Uterus (tissue), 4 donors: ENCODE measurements around the gene ANXA9. TPM values are rescaled to one million over a fixed set of nuclear protein-coding genes. Genes with fewer than 3 reads are reported as not detected.

ENCODE experiments used
- DNase-seq, 2 donors: peaks; one replicate each; pipeline ENCODE4 v3.0.0-alpha.2; 2019 to 2020
- H3K27ac ChIP-seq, 2 donors: fragments of 200-600 bp; sonication (generic); 1 replicate in 1 of 2; 2 replicates in 1 of 2; pipeline ENCODE4 v1.5.1; 2016 to 2018
- H3K27me3 ChIP-seq, 2 donors: fragments of 200-600 bp; sonication (generic); one replicate each; pipeline ENCODE4 v1.5.1; 2018 to 2019; ENCODE audit warnings: control low read depth in 1 of 2
- H3K36me3 ChIP-seq, 2 donors: fragments of 200-600 bp; sonication (generic); one replicate each; pipeline ENCODE4 v1.5.1; 2019; ENCODE audit warnings: control low read depth in 1 of 2
- H3K4me1 ChIP-seq, 2 donors: fragments of 200-600 bp; sonication (generic); one replicate each; pipeline ENCODE4 v1.5.1; 2018 to 2019; ENCODE audit warnings: control low read depth in 1 of 2
- H3K4me3 ChIP-seq, 2 donors: fragments of 200-600 bp; sonication (generic); 1 replicate in 1 of 2; 2 replicates in 1 of 2; pipeline ENCODE4 v1.5.1; 2018 to 2019; ENCODE audit warnings: mild to moderate bottlenecking in 1 of 2
- H3K9me3 ChIP-seq, 2 donors: fragments of 200-600 bp; sonication (generic); one replicate each; pipeline ENCODE4 v1.5.1; 2019; ENCODE audit warnings: control low read depth in 1 of 2
- POLR2A ChIP-seq, 2 donors: fragments of 450-650 bp; IDR thresholded peaks; one replicate each; pipeline ENCODE4 v1.6.1; 2016; ENCODE audit warnings: antibody characterized with exemption in 2 of 2, mild to moderate bottlenecking in 1 of 2, moderate library complexity in 1 of 2
- intact Hi-C: fragments of 100-400 bp; cut with DNase I; formaldehyde crosslinking; loops from one replicate; pipeline ENCODE4 v1.15.1; 2023; ENCODE audit warnings: low total_unique reads
- total RNA-seq, 4 donors: library from RNA; depleted of rRNA in 3 of 4; stranded (reverse); fragments of >200 nt in 3 of 4; gene quantifications; one replicate each; pipeline versions ENCODE4 v1.1.0 to v1.2.4, GENCODE V29; 2014 to 2023
- TF ChIP-seq, protein P1 (sequence below), 4 experiments: fragments of 200-600 bp in 2 of 4; fragments of 450-650 bp in 2 of 4; sonication (generic) in 2 of 4; IDR thresholded peaks; one replicate each; pipeline ENCODE4 v1.5.1; 2016 to 2019; ENCODE audit warnings: antibody characterized with exemption in 4 of 4, mild to moderate bottlenecking in 2 of 4, moderate library complexity in 1 of 4
- donor health status: DM: yes; HTN: yes; CAD: no.

The ANXA9 gene
- total RNA-seq, 4 donors from 2014 or later, result 2.3 to 54.3 (median 6.2) TPM

DNA sequence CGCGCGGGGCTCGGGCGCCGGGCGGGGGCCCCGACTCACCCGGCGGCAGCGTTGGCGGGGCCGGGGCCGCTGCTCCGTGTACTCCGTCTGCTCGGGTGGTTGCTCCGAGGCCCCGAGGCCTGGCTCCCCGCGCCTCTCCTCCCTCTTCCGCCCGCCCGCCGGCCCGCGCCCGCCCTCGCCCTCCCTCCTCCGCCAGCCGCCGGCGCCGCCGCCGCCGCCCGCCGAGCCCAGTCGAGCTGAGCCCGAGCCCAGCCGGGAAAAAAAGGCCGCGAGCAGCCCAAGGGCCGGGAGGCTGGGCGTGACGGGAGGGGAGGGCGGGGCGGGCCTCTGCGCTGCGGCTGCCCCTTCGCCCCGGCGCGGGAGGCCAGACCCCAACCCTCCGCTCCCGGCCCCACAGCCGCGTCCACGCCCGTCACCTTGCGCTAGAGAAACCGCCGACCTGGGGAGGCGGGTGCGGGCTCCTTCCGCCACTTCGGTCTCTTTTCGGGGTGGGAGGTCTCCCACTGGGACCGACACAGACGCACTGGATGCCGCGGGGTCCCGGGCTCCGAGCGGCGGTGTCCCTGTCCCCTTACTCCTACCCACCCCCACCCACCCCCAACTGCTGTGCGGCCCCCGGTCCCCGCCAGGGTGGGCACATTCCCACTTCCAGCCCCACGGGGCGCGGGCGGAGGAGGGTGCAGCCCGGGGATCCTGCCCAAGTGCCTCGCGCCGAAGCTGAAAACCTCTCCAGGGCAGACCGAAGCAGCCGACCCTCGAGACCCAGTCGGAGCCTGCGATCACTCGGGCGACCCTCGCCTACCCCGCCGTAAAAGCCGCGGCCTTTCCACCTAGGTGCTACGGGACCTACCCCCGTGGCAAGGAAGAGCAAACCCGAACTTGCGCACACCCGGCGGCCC, 7.3 kb upstream of the ANXA9 start, which contains the start of gene CERS2:
TSS of gene CERS2 (minus strand) at position 256 of the 899 bp plus-strand sequence. CDS start 5,745 bp downstream, outside the sequence.
- no peaks in the 10 kb centered on the region for H3K36me3 ChIP-seq
- H3K27ac ChIP-seq, result peak within 1 kb of the TSS; percentile 97
- DNase-seq, result peak; percentile 80 to 84
- H3K4me3 ChIP-seq, result peak within 1 kb of the TSS; percentile 71 to 94
- peak in 1 of 2 donors; percentile 64 for TF ChIP-seq POLR2A (IDR thresholded peaks at IDR 0.05)
- TF ChIP-seq, protein P1, sequence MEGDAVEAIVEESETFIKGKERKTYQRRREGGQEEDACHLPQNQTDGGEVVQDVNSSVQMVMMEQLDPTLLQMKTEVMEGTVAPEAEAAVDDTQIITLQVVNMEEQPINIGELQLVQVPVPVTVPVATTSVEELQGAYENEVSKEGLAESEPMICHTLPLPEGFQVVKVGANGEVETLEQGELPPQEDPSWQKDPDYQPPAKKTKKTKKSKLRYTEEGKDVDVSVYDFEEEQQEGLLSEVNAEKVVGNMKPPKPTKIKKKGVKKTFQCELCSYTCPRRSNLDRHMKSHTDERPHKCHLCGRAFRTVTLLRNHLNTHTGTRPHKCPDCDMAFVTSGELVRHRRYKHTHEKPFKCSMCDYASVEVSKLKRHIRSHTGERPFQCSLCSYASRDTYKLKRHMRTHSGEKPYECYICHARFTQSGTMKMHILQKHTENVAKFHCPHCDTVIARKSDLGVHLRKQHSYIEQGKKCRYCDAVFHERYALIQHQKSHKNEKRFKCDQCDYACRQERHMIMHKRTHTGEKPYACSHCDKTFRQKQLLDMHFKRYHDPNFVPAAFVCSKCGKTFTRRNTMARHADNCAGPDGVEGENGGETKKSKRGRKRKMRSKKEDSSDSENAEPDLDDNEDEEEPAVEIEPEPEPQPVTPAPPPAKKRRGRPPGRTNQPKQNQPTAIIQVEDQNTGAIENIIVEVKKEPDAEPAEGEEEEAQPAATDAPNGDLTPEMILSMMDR (IDR thresholded peaks at IDR 0.05), result no peak
- H3K4me1 ChIP-seq, result peaks cover 8 to 33% of the 10 kb centered on the region in 2 donors
- intact Hi-C loops, result no loop called here
- H3K9me3 ChIP-seq, result no peaks in the 10 kb centered on the region
- no peaks in the 10 kb centered on the region for H3K27me3 ChIP-seq

DNA sequence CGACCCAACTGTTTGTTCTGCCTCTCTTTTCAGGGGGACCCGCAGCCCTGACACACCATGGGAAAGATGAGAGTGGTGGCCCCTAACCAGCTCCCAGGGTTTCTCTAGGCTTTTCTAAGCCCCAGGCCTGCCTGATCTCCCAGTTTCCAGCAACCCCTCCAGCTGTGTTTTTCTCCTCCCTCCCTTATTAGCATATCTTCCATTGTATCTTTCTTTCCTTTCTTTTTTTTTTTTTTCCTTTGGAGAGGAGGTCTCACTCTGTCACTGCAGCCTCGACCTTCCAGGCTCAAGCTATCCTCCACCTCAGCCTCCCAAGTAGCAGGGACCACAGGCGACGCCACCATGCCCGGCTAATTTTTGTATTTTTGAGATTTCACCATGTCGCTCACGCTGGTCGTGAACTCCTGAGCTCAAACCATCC, 5.7 kb upstream of the ANXA9 start:
- no peak for DNase-seq
- no peak for TF ChIP-seq POLR2A (IDR thresholded peaks at IDR 0.05)
- TF ChIP-seq, protein P1 (IDR thresholded peaks at IDR 0.05), result no peak
- intact Hi-C loops, result no loop called here
- H3K9me3 ChIP-seq, result no peaks in the 10 kb centered on the region
- no peaks in the 10 kb centered on the region for H3K27me3 ChIP-seq
- H3K4me1 ChIP-seq, result peaks cover 8 to 25% of the 10 kb centered on the region in 2 donors
- no peak overlapping the region for H3K4me3 ChIP-seq
- H3K27ac ChIP-seq, result no peak overlapping the region
- H3K36me3 ChIP-seq, result no peaks in the 10 kb centered on the region

DNA sequence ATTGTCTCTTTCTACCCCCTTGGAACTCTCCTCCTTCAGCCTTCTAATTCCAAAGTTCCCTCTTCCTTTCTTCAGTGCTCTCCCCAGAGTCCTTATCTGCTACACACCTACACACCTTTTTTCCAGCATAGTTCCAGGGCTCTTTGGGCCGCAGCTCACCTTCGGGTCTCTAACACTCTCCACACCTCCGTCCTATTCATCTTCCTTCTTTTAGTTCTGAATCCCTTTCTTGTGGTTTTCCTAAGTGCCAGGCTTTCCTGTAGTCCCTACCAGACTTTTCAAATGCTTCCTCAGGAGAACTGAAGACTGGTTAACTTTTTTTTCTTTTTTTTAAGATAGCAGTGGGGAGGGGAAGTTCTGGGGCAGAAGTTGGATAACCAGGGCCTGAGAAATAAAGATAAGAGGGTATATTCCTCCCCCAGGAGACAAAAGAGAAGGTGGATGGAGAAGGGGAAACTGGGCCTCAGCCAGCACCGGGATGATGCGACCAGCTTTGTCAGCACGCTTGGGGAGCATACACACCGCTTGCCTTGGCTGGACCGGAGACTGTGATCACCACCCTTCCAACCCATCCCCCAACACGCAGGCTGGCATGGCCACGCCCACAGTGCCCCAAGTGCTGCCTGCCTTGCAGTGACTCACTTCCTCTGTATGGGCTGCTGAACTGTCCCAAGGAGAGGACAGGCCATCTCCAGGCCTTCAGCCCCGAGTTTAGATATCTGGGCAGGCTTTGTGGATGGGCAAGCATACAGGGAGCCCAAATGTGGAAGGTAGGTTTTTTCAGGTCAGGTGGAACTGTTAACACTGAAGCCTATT, 5.0 kb upstream of the ANXA9 start:
- intact Hi-C loops, result no loop called here
- no peaks in the 10 kb centered on the region for H3K9me3 ChIP-seq
- no peaks in the 10 kb centered on the region for H3K27me3 ChIP-seq
- peaks cover 8 to 23% of the 10 kb centered on the region in 2 donors for H3K4me1 ChIP-seq
- H3K36me3 ChIP-seq, result no peaks in the 10 kb centered on the region
- H3K27ac ChIP-seq, result peak overlapping the region; percentile 34 to 56
- DNase-seq, result peak; percentile 58 to 68
- TF ChIP-seq POLR2A (IDR thresholded peaks at IDR 0.05), result peak in 1 of 2 donors; percentile 17
- TF ChIP-seq, protein P1 (IDR thresholded peaks at IDR 0.05), result no peak
- H3K4me3 ChIP-seq, result no peak overlapping the region

DNA sequence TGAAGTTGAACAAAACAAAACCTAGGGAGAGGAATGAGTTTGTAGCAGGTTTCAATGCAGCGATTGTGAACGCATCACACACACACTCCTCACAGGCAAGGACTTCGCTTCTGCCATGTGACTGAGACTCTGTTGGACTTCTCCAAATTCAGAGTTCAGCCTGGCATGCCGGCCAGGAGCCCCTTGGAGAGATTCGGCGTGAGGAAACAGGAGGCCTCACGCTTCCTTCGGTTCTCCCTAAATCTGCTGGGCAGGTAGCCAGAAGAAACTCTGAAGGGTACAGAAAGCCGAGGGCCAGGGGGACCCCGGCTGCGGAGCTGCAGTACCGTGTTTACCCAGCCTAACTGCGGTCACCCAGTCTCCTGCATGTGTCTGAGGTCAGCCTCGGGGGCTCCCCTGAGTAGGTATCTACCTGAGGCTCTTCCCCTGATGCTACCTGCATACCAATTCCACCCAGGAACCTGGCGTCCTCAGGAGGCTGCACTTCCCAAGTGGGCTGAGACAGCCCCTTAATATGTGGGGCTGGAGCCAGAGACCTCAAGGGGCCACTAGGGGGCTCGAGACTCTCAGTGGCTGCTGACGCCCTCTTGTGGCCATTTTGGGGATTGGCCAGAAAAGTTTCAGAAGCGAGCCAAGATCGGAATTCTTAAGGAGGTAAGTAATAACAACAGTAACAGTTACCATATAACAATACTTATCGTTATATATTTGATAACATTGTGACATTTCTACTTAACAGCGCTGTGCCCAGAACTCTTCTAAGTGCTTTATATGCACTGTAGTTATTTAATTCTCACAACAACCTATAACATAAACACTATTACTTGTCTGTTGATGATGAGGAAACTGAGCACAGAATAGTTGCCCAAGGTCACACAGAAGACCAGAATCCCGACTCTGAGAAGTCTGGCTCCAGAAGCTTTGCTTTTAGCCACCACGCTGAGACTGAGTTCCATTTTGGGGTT, 2.7 kb upstream of the ANXA9 start:
- DNase-seq, result peak; percentile 88 to 94
- H3K4me1 ChIP-seq, result peaks cover 0 to 14% of the 10 kb centered on the region in 2 donors
- no peak for TF ChIP-seq POLR2A (IDR thresholded peaks at IDR 0.05)
- TF ChIP-seq, protein P1 (IDR thresholded peaks at IDR 0.05), result peak; percentile 98 to 100 (median 98)
- H3K27me3 ChIP-seq, result no peaks in the 10 kb centered on the region
- intact Hi-C loops, result no loop called here
- H3K9me3 ChIP-seq, result no peaks in the 10 kb centered on the region
- H3K4me3 ChIP-seq, result no peak overlapping the region
- no peaks in the 10 kb centered on the region for H3K36me3 ChIP-seq
- peak overlapping the region; percentile 46 to 67 for H3K27ac ChIP-seq
